Osteoblast (primary cell): ENCODE data around the gene CACNG7. TPM values are rescaled to one million over a fixed set of nuclear protein-coding genes. Genes with fewer than 3 reads are reported as not detected.

Experiments used
- DNase-seq: peaks from one replicate; pipeline ENCODE4 v3.0.0; 2011; ENCODE audit warnings: low spot score, mixed read lengths; ENCODE audit not compliant: insufficient read length; ENCODE audit errors: missing footprints
- H2AFZ ChIP-seq: 2 replicates; pipeline ENCODE4 v1.6.0; 2011; ENCODE audit warnings: mild to moderate bottlenecking, low read length
- H3K27ac ChIP-seq: 2 replicates; pipeline ENCODE4 v1.5.1; 2011; ENCODE audit warnings: mild to moderate bottlenecking, low read depth, low read length, moderate library complexity
- H3K27me3 ChIP-seq: 2 replicates; pipeline ENCODE4 v1.6.0; 2012; ENCODE audit warnings: mild to moderate bottlenecking, control low read depth, inconsistent platforms, low read length, moderate library complexity; ENCODE audit not compliant: insufficient read depth
- H3K36me3 ChIP-seq: 2 replicates; pipeline ENCODE4 v1.5.1; 2011; ENCODE audit warnings: mild to moderate bottlenecking, low read length, control low read depth, moderate library complexity; ENCODE audit not compliant: insufficient read depth
- H3K4me1 ChIP-seq: 2 replicates; pipeline ENCODE4 v1.5.1; 2011; ENCODE audit warnings: mild to moderate bottlenecking, low read length, control low read depth, moderate library complexity; ENCODE audit not compliant: insufficient read depth
- H3K4me2 ChIP-seq: 2 replicates; pipeline ENCODE4 v1.6.0; 2011; ENCODE audit warnings: mild to moderate bottlenecking, low read length; ENCODE audit not compliant: insufficient read depth
- H3K4me3 ChIP-seq: fragments of 200-600 bp; sonication (generic); 3 replicates; pipeline ENCODE4 v1.5.1; 2012; ENCODE audit warnings: mild to moderate bottlenecking, low read length, inconsistent platforms; ENCODE audit not compliant: insufficient read depth
- H3K79me2 ChIP-seq: 2 replicates; pipeline ENCODE4 v1.6.0; 2012; ENCODE audit warnings: mild to moderate bottlenecking, low read length, control low read depth, inconsistent platforms; ENCODE audit not compliant: insufficient read depth
- H3K9me3 ChIP-seq: 2 replicates; pipeline ENCODE4 v1.5.1; 2011; ENCODE audit warnings: low read depth, low read length, control low read depth
- H4K20me1 ChIP-seq: 2 replicates; pipeline ENCODE4 v1.6.0; 2012; ENCODE audit warnings: mild to moderate bottlenecking, low read length, control low read depth; ENCODE audit not compliant: insufficient read depth
- CTCF ChIP-seq: IDR thresholded peaks from 2 replicates; pipeline ENCODE4 v1.5.1; 2011; ENCODE audit warnings: mild to moderate bottlenecking, low read depth, low read length, moderate library complexity; ENCODE audit errors: extremely low read depth
- total RNA-seq: library from RNA; depleted of rRNA; stranded (reverse); fragments of >200 nt; gene quantifications from 2 replicates; pipeline ENCODE4 v1.2.3, GENCODE V29; 2012

CACNG7 gene
- total RNA-seq, 1 donor: not detected

GRCh38 chr19:53882391-53883050 is 26.6 kb upstream of the CACNG7 start:
- Histone ChIP-seq H3K27me3 (peaks cover 58% of the 10 kb centered on the region), H3K4me3 (no peak overlapping the region), H4K20me1 (no peaks in the 10 kb centered on the region), H3K27ac (no peak overlapping the region), H3K79me2 (no peaks in the 10 kb centered on the region), H3K4me1 (peaks cover 16% of the 10 kb centered on the region), H3K4me2 (peak overlapping the region; percentile 68), H3K9me3 (no peaks in the 10 kb centered on the region), H3K36me3 (no peaks in the 10 kb centered on the region), H2AFZ (no peak overlapping the region)
- no peak for TF ChIP-seq CTCF
- DNase-seq: peak; percentile 58

- no peaks in the 10 kb centered on the region for H4K20me1 ChIP-seq
- no peaks in the 10 kb centered on the region for H3K79me2 ChIP-seq
- H3K27ac ChIP-seq: no peak overlapping the region
- peaks cover 16% of the 10 kb centered on the region for H3K4me1 ChIP-seq
- no peaks in the 10 kb centered on the region for H3K36me3 ChIP-seq
- peak; percentile 62 for DNase-seq
- H3K9me3 ChIP-seq: no peaks in the 10 kb centered on the region
- no peak for TF ChIP-seq CTCF
- no peak overlapping the region for H2AFZ ChIP-seq
- no peak overlapping the region for H3K4me3 ChIP-seq
- H3K27me3 ChIP-seq: peaks cover 58% of the 10 kb centered on the region
- H3K4me2 ChIP-seq: no peak overlapping the region
Measured at GRCh38 chr19:53883231-53883661, 25.8 kb upstream of the CACNG7 start.

- Histone ChIP-seq H4K20me1 (no peaks in the 10 kb centered on the region), H2AFZ (no peak overlapping the region), H3K4me3 (no peak overlapping the region), H3K27me3 (peaks cover 58% of the 10 kb centered on the region), H3K79me2 (no peaks in the 10 kb centered on the region), H3K27ac (no peak overlapping the region), H3K36me3 (no peaks in the 10 kb centered on the region), H3K4me1 (peaks cover 16% of the 10 kb centered on the region), H3K9me3 (no peaks in the 10 kb centered on the region), H3K4me2 (no peak overlapping the region)
- no peak for TF ChIP-seq CTCF
- DNase-seq: peak; percentile 18
Measured at GRCh38 chr19:53883741-53884140, 25.3 kb upstream of the CACNG7 start.

GRCh38 chr19:53884256-53884655 is 24.8 kb upstream of the CACNG7 start:
- no peak overlapping the region for H3K27ac ChIP-seq
- peaks cover 16% of the 10 kb centered on the region for H3K4me1 ChIP-seq
- no peak overlapping the region for H3K4me2 ChIP-seq
- peak; percentile 53 for DNase-seq
- H2AFZ ChIP-seq: no peak overlapping the region
- H4K20me1 ChIP-seq: no peaks in the 10 kb centered on the region
- no peaks in the 10 kb centered on the region for H3K9me3 ChIP-seq
- no peaks in the 10 kb centered on the region for H3K79me2 ChIP-seq
- no peak overlapping the region for H3K4me3 ChIP-seq
- TF ChIP-seq CTCF: no peak
- peaks cover 58% of the 10 kb centered on the region for H3K27me3 ChIP-seq
- no peaks in the 10 kb centered on the region for H3K36me3 ChIP-seq
